Measurements from ENCODE around the gene CCDC3. TPM values are rescaled to one million over a fixed set of nuclear protein-coding genes. Genes with fewer than 3 reads are reported as not detected.

The CCDC3 gene
- polyA plus RNA-seq, 2 of the 4 experiments (the other 2 are of a cell fraction): 0.58 to 0.94 TPM

DNA sequence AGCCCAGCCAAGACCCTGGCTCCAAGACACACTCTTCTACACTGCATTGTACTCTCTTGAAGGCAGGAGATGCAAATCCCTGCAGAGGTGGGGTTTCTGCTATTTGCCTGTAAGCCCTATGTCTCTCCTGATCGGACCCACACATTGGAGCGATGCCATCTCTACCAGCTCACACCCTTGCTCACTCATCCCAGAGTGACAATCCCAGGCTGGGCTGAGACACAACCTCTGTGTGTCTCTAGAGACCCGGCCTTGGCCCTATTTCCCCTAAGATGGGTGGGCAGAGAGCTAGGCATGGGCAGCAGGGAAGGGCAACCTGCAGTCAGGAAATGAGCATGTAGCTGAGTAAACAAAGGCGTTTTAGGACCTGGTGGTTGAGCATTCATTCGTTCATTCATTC, 25.6 kb downstream of the CCDC3 start:
- Histone ChIP-seq H3K9me3 (no peaks in the 10 kb centered on the region), H3K4me2 (no peak overlapping the region), H3K4me1 (no peaks in the 10 kb centered on the region), H3K4me3 (no peak overlapping the region), H3K27ac (no peak overlapping the region)
- ATAC-seq (no peak), DNase-seq (ENCODE audit: low read depth in 1 of 2, low spot score in 1 of 2) (no peak), FAIRE-seq (no peak)
- TF ChIP-seq KDM5A (IDR thresholded peaks at IDR 0.05) (no peak), JUNB (IDR thresholded peaks at IDR 0.05) (no peak), RAD21 (conservative IDR thresholded peaks at IDR 0.05 in 1 of 2, IDR thresholded peaks at IDR 0.05 in 1 of 2) (no peak)
- ChIA-PET CTCF (interaction anchor here (1.4 kb wide), 1 partner anchor 13 kb away, joined by 5 read pairs; no protein-coding TSS in a partner anchor), POLR2A (no interaction called here)
- 39% methylated on average over 5 of the region's 5 CpGs for WGBS (ENCODE audit: missing lambda C conversion rate)

DNA sequence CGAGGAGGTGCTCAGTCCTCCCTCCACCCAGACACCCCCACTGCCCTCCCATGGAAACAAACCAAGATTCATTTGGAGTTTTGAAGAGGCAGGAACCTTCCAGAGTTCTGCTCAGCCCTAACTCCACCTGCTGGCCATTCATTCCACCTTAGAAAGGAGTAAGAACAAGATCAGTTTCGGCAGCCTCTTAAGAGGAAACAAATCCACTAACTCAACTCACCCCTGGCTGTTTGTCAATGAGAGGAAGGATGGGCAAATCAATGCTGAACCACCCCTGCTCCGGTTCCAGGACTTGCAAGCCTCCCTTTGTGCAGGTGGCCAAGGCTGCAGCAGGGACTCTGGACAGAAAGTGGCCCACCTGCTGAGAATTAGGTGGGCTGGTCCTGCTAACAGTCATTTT, 26.2 kb downstream of the CCDC3 start:
- no peak overlapping the region for H3K4me2 ChIP-seq
- DNase-seq (ENCODE audit: low read depth in 1 of 2, low spot score in 1 of 2): peak; percentile 16 to 32
- H3K27ac ChIP-seq: no peak overlapping the region
- no peak overlapping the region for H3K4me3 ChIP-seq
- H3K4me1 ChIP-seq: no peaks in the 10 kb centered on the region
- no peaks in the 10 kb centered on the region for H3K9me3 ChIP-seq
- peak; percentile 67 to 75; a peak in 4 of 6 replicates for ATAC-seq
- TF ChIP-seq, protein P1, sequence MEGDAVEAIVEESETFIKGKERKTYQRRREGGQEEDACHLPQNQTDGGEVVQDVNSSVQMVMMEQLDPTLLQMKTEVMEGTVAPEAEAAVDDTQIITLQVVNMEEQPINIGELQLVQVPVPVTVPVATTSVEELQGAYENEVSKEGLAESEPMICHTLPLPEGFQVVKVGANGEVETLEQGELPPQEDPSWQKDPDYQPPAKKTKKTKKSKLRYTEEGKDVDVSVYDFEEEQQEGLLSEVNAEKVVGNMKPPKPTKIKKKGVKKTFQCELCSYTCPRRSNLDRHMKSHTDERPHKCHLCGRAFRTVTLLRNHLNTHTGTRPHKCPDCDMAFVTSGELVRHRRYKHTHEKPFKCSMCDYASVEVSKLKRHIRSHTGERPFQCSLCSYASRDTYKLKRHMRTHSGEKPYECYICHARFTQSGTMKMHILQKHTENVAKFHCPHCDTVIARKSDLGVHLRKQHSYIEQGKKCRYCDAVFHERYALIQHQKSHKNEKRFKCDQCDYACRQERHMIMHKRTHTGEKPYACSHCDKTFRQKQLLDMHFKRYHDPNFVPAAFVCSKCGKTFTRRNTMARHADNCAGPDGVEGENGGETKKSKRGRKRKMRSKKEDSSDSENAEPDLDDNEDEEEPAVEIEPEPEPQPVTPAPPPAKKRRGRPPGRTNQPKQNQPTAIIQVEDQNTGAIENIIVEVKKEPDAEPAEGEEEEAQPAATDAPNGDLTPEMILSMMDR (IDR thresholded peaks at IDR 0.05): peak; percentile 43
- TF ChIP-seq, protein P2, sequence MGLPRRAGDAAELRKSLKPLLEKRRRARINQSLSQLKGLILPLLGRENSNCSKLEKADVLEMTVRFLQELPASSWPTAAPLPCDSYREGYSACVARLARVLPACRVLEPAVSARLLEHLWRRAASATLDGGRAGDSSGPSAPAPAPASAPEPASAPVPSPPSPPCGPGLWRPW (IDR thresholded peaks at IDR 0.05): no peak
- TF ChIP-seq RAD21 (conservative IDR thresholded peaks at IDR 0.05 in 1 of 2, IDR thresholded peaks at IDR 0.05 in 1 of 2) (peak; percentile 34 to 37; a peak in 4 of 5 replicates), SMC3 (IDR thresholded peaks at IDR 0.05) (peak; percentile 41; the same call in 2 of the 3 replicates)
- CTCF ChIA-PET: no interaction called here
- 51% methylated on average over 2 of the region's 3 CpGs for WGBS (ENCODE audit: missing lambda C conversion rate)
- no peak for FAIRE-seq
- POLR2A ChIA-PET: no interaction called here

DNA sequence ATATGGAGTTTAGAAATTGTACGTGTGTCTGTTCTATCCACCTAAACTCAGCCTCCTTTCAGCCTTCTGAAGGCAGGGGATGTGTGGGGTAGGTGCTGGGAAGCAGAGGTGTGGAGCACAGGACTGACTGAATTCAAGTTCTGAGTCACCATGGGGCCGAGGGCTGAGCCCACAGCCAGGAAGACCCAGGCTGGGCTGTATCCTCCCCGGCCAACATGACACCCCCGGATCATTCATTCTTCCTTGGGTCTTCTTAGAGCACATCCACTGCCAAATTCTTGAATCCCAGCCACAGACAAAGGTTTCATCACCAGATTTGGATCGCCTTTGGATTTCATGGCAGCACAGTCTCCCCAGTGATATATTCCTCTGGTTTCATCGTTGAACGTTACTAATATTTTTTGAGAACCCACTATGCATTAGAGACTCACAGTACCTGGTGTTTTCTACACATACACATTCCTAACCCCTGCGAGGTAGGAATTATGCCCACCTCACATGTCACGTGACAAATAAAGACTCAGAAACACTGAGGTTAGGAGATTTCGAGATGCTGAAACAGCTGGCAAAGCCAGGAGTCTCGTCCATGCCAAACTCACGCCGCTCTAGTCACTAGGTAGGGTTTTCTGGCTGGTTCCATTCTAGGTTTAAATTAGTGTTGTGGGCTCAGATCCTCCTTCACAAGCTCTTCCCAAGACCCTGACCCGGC, 26.9 kb downstream of the CCDC3 start:
- 44% methylated on average over 14 of the region's 14 CpGs for WGBS (ENCODE audit: missing lambda C conversion rate)
- Histone ChIP-seq H3K27ac (no peak overlapping the region), H3K4me3 (no peak overlapping the region), H3K9me3 (no peaks in the 10 kb centered on the region), H3K4me2 (no peak overlapping the region), H3K4me1 (no peaks in the 10 kb centered on the region)
- TF ChIP-seq FOSB (CRISPR knock-in tag; IDR thresholded peaks at IDR 0.05) (no peak), MAZ (IDR thresholded peaks at IDR 0.05; ENCODE audit: borderline replicate concordance, low read depth, low read length) (no peak), RARB (CRISPR knock-in tag; IDR thresholded peaks at IDR 0.05) (no peak), SMC3 (IDR thresholded peaks at IDR 0.05) (no peak)
- POLR2A ChIA-PET: no interaction called here
- no peak for FAIRE-seq
- no peak; a peak in 1 of 6 replicates for ATAC-seq
- DNase-seq (ENCODE audit: low read depth in 1 of 2, low spot score in 1 of 2): no peak
- CTCF ChIA-PET: no interaction called here

DNA sequence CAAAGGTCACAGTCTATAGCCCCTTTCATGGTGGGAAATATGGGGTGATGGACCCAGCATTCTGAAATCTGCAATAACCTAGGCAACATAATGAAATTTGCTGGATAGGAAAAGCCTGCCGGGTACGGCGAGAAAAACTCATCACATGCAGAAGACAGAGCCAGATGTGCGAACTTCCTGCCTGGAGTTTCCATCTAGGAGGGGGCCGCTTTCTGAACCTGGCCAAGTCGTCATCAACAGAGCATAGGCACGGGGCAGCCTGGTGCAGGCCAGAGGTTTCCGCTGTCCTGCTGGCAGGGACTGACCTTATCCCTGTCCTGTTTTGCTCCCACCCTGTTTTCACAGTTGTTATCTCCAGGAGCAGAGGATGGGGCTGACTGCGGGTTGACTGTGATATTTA, 27.4 kb downstream of the CCDC3 start:
- TF ChIP-seq GATA3 (IDR thresholded peaks at IDR 0.05; ENCODE audit: borderline replicate concordance) (no peak), TP53 (CRISPR knock-in tag; IDR thresholded peaks at IDR 0.05) (no peak), RFX5 (IDR thresholded peaks at IDR 0.05) (no peak), ZC3H11A (IDR thresholded peaks at IDR 0.05) (no peak), HDAC2 (IDR thresholded peaks at IDR 0.05) (no peak), EHF (CRISPR knock-in tag; IDR thresholded peaks at IDR 0.05) (no peak), JUN (IDR thresholded peaks at IDR 0.05) (no peak), HOXB13 (CRISPR knock-in tag; IDR thresholded peaks at IDR 0.05; ENCODE audit: low read depth) (no peak), MAZ (IDR thresholded peaks at IDR 0.05; ENCODE audit: borderline replicate concordance, low read depth, low read length) (no peak), POLR2A (IDR thresholded peaks at IDR 0.05; ENCODE audit: low read length) (no peak)
- TF ChIP-seq, protein P3, sequence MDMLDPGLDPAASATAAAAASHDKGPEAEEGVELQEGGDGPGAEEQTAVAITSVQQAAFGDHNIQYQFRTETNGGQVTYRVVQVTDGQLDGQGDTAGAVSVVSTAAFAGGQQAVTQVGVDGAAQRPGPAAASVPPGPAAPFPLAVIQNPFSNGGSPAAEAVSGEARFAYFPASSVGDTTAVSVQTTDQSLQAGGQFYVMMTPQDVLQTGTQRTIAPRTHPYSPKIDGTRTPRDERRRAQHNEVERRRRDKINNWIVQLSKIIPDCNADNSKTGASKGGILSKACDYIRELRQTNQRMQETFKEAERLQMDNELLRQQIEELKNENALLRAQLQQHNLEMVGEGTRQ (IDR thresholded peaks at IDR 0.05): no peak
- TF ChIP-seq, protein P4, sequence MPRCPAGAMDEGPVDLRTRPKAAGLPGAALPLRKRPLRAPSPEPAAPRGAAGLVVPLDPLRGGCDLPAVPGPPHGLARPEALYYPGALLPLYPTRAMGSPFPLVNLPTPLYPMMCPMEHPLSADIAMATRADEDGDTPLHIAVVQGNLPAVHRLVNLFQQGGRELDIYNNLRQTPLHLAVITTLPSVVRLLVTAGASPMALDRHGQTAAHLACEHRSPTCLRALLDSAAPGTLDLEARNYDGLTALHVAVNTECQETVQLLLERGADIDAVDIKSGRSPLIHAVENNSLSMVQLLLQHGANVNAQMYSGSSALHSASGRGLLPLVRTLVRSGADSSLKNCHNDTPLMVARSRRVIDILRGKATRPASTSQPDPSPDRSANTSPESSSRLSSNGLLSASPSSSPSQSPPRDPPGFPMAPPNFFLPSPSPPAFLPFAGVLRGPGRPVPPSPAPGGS (IDR thresholded peaks at IDR 0.05): no peak
- ATAC-seq: no peak
- no peak for DNase-seq (ENCODE audit: low read depth in 1 of 2, low spot score in 1 of 2)
- Histone ChIP-seq H3K9me3 (no peaks in the 10 kb centered on the region), H3K27ac (no peak overlapping the region), H3K4me3 (no peak overlapping the region), H3K4me2 (no peak overlapping the region), H3K4me1 (no peaks in the 10 kb centered on the region)
- ChIA-PET POLR2A (no interaction called here), CTCF (no interaction called here)
- FAIRE-seq: no peak
- 78% methylated on average over 9 of the region's 9 CpGs for WGBS (ENCODE audit: missing lambda C conversion rate)
